ENCODE data around the gene ABLIM3.

DNA sequence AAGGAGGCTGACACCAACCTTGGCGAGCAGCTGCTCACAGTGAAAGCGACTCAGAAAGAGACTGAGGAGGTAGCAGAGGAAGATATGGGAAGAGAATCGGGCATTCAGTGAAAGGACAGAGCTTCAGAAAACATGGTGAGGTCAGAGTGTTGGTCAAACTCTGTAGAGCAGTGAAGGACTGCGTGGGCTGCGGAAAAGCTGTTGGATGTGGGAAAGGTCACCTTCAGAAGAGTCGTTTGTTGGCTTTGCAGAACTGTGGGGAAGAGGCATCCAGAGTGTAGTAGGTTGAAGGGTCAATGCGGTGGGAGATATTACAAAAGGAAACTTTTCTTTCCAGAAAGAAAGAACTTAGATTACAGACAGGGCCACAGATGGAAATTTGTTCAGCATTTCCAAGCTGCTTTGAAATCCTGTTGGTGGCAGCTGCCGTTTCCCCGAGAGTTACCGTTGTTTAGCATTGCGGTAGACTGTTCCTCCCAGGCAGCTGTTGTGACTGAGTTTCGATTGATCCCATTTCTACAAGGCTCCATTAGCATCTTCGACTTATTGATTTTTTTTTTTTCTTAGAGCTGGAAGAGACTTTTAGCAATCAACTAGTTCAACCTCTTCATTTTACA lies 72.1 kb downstream of the ABLIM3 start:
- TF ChIP-seq, protein P1, sequence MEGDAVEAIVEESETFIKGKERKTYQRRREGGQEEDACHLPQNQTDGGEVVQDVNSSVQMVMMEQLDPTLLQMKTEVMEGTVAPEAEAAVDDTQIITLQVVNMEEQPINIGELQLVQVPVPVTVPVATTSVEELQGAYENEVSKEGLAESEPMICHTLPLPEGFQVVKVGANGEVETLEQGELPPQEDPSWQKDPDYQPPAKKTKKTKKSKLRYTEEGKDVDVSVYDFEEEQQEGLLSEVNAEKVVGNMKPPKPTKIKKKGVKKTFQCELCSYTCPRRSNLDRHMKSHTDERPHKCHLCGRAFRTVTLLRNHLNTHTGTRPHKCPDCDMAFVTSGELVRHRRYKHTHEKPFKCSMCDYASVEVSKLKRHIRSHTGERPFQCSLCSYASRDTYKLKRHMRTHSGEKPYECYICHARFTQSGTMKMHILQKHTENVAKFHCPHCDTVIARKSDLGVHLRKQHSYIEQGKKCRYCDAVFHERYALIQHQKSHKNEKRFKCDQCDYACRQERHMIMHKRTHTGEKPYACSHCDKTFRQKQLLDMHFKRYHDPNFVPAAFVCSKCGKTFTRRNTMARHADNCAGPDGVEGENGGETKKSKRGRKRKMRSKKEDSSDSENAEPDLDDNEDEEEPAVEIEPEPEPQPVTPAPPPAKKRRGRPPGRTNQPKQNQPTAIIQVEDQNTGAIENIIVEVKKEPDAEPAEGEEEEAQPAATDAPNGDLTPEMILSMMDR (conservative IDR thresholded peaks at IDR 0.05; ENCODE audit: low read depth in 2 of 2), result no peak
- TF ChIP-seq EZH2 (IDR thresholded peaks at IDR 0.05; ENCODE audit: low read depth, unreplicated experiment), result no peak

Measured in GM23338 (cell line).